HepG2 (cell line): Measurements from ENCODE around the gene ZNF160.
"Not testable (repeated sequence)": the region's sequence is repeated elsewhere in the genome, so short reads cannot be mapped to it uniquely, and the experiment has no call there.

ENCODE experiments used
- FOSL1 ChIP-seq: sonication (generic); formaldehyde crosslinking; IDR thresholded peaks from 2 replicates; pipeline ENCODE4 v1.9.0; 2021; ENCODE audit warnings: missing genetic modification reagents, borderline replicate concordance
- TF ChIP-seq, protein P1 (sequence below): sonication (generic); formaldehyde crosslinking; IDR thresholded peaks from 2 replicates; pipeline ENCODE4 v1.4.0; 2020; ENCODE audit warnings: low read depth, missing genetic modification reagents

- TF ChIP-seq FOSL1 (CRISPR knock-in tag), result not testable (repeated sequence)
- TF ChIP-seq, protein P1, sequence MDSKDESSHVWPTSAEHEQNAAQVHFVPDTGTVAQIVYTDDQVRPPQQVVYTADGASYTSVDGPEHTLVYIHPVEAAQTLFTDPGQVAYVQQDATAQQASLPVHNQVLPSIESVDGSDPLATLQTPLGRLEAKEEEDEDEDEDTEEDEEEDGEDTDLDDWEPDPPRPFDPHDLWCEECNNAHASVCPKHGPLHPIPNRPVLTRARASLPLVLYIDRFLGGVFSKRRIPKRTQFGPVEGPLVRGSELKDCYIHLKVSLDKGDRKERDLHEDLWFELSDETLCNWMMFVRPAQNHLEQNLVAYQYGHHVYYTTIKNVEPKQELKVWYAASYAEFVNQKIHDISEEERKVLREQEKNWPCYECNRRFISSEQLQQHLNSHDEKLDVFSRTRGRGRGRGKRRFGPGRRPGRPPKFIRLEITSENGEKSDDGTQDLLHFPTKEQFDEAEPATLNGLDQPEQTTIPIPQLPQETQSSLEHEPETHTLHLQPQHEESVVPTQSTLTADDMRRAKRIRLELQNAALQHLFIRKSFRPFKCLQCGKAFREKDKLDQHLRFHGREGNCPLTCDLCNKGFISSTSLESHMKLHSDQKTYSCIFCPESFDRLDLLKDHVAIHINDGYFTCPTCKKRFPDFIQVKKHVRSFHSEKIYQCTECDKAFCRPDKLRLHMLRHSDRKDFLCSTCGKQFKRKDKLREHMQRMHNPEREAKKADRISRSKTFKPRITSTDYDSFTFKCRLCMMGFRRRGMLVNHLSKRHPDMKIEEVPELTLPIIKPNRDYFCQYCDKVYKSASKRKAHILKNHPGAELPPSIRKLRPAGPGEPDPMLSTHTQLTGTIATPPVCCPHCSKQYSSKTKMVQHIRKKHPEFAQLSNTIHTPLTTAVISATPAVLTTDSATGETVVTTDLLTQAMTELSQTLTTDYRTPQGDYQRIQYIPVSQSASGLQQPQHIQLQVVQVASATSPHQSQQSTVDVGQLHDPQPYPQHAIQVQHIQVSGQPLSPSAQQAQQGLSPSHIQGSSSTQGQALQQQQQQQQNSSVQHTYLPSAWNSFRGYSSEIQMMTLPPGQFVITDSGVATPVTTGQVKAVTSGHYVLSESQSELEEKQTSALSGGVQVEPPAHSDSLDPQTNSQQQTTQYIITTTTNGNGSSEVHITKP (CRISPR knock-in tag), result not testable (repeated sequence)
Measured at GRCh38 chr19:53096579-53096978, 6.6 kb downstream of the ZNF160 start.
